ENCODE data around the gene ACER2.
"Not testable (repeated sequence)": the region's sequence is repeated elsewhere in the genome, so short reads cannot be mapped to it uniquely, and the experiment has no call there.

Gene ACER2

GRCh38 chr9:19404283-19405075, 4.3 kb upstream of the ACER2 start:
- DNase-seq = no peak
- no peaks in the 10 kb centered on the region for H3K9me3 ChIP-seq (ENCODE audit: control insufficient read depth, low read length)
- H3K4me1 ChIP-seq (ENCODE audit: control insufficient read depth, insufficient read depth, low read length, poor library complexity, severe bottlenecking) = no peaks in the 10 kb centered on the region
- H3K36me3 ChIP-seq (ENCODE audit: control insufficient read depth, insufficient read depth, low read length) = no peaks in the 10 kb centered on the region
- H3K27ac ChIP-seq (ENCODE audit: insufficient read depth, low read length, poor library complexity, severe bottlenecking) = no peak overlapping the region
- H3K27me3 ChIP-seq (replicated peaks; ENCODE audit: control insufficient read depth, insufficient read depth, low read length, poor library complexity, severe bottlenecking) = no peaks in the 10 kb centered on the region
- H3K4me3 ChIP-seq (ENCODE audit: insufficient read depth, low read depth, low read length, poor library complexity, severe bottlenecking) = no peak overlapping the region

DNA sequence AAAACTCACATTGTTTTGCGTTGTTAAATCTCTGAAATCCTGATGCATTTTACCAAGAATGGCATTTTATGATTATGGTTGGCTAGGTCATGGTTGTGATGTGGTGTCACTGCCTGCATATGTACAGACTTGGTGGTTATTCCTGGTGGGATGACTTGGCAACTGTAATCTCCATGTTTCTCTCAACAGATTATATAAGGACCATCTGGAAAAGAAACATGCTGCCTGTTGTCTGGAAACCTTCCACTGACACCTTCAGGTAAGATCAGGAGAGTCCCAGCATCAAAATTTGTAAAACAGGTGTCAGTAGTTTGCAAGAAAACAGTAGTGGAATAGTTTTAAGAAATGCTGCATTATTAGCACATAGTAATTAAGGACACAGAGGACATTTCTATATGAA, 3.0 kb upstream of the ACER2 start:
- no peak overlapping the region for H3K4me3 ChIP-seq (ENCODE audit: insufficient read depth, low read depth, low read length, poor library complexity, severe bottlenecking)
- no peak overlapping the region for H3K27ac ChIP-seq (ENCODE audit: insufficient read depth, low read length, poor library complexity, severe bottlenecking)
- no peaks in the 10 kb centered on the region for H3K27me3 ChIP-seq (replicated peaks; ENCODE audit: control insufficient read depth, insufficient read depth, low read length, poor library complexity, severe bottlenecking)
- H3K9me3 ChIP-seq (ENCODE audit: control insufficient read depth, low read length) = no peaks in the 10 kb centered on the region
- H3K4me1 ChIP-seq (ENCODE audit: control insufficient read depth, insufficient read depth, low read length, poor library complexity, severe bottlenecking) = no peaks in the 10 kb centered on the region
- no peak for DNase-seq
- no peaks in the 10 kb centered on the region for H3K36me3 ChIP-seq (ENCODE audit: control insufficient read depth, insufficient read depth, low read length)

- H3K4me3 ChIP-seq (ENCODE audit: insufficient read depth, low read depth, low read length, poor library complexity, severe bottlenecking) = peak overlapping the region; percentile 85
- H3K36me3 ChIP-seq (ENCODE audit: control insufficient read depth, insufficient read depth, low read length) = no peaks in the 10 kb centered on the region
- no peaks in the 10 kb centered on the region for H3K27me3 ChIP-seq (replicated peaks; ENCODE audit: control insufficient read depth, insufficient read depth, low read length, poor library complexity, severe bottlenecking)
- DNase-seq = no peak
- H3K27ac ChIP-seq (ENCODE audit: insufficient read depth, low read length, poor library complexity, severe bottlenecking) = no peak overlapping the region
- H3K9me3 ChIP-seq (ENCODE audit: control insufficient read depth, low read length) = no peaks in the 10 kb centered on the region
- H3K4me1 ChIP-seq (ENCODE audit: control insufficient read depth, insufficient read depth, low read length, poor library complexity, severe bottlenecking) = no peaks in the 10 kb centered on the region
These were observed 505 bp upstream of the ACER2 start for GRCh38 chr9:19408316-19408692.

DNA sequence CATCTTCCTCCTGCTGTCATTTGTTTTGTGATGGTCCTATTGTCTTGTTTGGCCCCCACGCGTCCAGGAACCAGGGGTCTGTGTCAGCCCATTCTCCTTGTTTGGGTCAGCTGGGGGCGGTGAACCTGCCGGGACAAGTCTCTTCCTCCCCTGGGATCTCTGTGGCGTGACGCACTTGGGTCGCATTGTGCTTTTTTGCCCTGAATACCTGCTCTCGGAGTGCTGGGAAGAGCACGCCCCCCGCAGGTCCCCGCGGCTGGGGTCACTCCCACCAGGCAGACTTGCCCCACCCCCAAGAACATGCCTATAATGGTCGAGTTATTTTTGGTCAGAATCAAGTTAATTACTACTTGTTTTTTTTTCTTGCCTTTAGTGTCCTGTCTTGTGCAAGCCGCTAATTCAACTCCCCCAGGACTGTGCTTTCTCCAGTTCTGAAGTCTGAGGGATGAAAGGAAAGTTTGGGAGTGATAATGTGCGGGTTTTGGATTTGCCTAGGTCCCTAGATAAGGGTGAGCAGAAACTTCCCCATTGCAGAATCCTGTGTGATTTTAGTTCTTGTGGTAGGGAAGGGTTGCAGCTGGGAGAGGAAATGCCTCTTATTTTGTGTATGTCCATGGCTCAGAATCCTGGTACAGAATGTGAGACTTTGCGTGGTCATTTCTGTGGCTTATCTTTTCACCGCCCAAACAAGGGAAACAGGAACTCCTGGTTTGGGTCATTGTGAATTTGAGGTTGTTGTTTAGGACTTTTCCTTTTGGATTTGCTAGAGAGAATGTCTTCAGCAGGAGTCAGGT, 789 bp downstream of the ACER2 start:
- Histone ChIP-seq H3K9me3 (ENCODE audit: control insufficient read depth, low read length) (no peaks in the 10 kb centered on the region), H3K4me1 (ENCODE audit: control insufficient read depth, insufficient read depth, low read length, poor library complexity, severe bottlenecking) (no peaks in the 10 kb centered on the region), H3K36me3 (ENCODE audit: control insufficient read depth, insufficient read depth, low read length) (no peaks in the 10 kb centered on the region), H3K27ac (ENCODE audit: insufficient read depth, low read length, poor library complexity, severe bottlenecking) (peak overlapping the region; percentile 45), H3K27me3 (replicated peaks; ENCODE audit: control insufficient read depth, insufficient read depth, low read length, poor library complexity, severe bottlenecking) (no peaks in the 10 kb centered on the region), H3K4me3 (ENCODE audit: insufficient read depth, low read depth, low read length, poor library complexity, severe bottlenecking) (peak overlapping the region; percentile 85)
- DNase-seq = peak in 1 of 3 donors; percentile 5

DNA sequence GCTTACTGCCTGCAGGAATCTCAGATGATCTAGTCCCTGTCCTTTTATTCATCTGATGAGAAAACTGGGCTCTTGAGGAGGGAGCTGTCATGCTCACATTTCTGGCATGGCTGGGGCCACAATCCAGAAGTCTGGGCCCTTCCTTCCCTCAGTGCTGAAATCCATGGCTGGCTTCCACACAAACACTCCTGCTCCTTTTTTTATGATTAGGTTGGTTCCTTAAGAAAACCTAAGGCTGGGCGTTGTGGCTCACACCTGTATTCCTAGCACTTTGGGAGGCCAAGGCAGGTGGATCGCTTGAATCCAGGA, 1.3 kb downstream of the ACER2 start:
- Histone ChIP-seq H3K27me3 (replicated peaks; ENCODE audit: control insufficient read depth, insufficient read depth, low read length, poor library complexity, severe bottlenecking) (no peaks in the 10 kb centered on the region), H3K4me3 (ENCODE audit: insufficient read depth, low read depth, low read length, poor library complexity, severe bottlenecking) (no peak overlapping the region)

DNA sequence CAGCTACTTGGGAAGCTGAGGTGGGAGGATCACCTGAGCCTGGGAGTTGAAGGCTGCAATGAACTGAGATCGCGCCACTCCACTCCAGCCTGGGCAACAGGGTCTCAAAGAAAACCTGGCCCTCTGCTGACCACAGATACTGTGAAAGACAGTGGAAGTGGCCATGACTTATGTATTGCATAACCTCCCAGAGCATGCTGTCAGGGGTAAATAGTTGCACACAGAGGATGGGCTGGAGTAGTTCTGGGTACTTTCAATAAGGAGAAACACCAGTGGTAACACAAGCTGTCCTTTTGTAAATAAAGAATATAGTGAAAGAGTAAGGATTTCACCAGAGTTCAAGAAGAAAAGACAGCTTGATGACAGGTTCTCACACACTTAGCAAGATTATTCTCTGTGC, 1.8 kb downstream of the ACER2 start:
- Histone ChIP-seq H3K27ac (ENCODE audit: insufficient read depth, low read length, poor library complexity, severe bottlenecking) (no peak overlapping the region), H3K4me3 (ENCODE audit: insufficient read depth, low read depth, low read length, poor library complexity, severe bottlenecking) (no peak overlapping the region)

More for the DNA sequence above, 1.3 kb downstream of the ACER2 start:
- Histone ChIP-seq H3K36me3 (ENCODE audit: control insufficient read depth, insufficient read depth, low read length) (no peaks in the 10 kb centered on the region), H3K9me3 (ENCODE audit: control insufficient read depth, low read length) (no peaks in the 10 kb centered on the region), H3K27ac (ENCODE audit: insufficient read depth, low read length, poor library complexity, severe bottlenecking) (no peak overlapping the region), H3K4me1 (ENCODE audit: control insufficient read depth, insufficient read depth, low read length, poor library complexity, severe bottlenecking) (no peaks in the 10 kb centered on the region)
- no peak for DNase-seq

GRCh38 chr9:19411316-19411715, 2.5 kb downstream of the ACER2 start:
- H3K9me3 ChIP-seq (ENCODE audit: control insufficient read depth, low read length) = no peaks in the 10 kb centered on the region
- no peaks in the 10 kb centered on the region for H3K4me1 ChIP-seq (ENCODE audit: control insufficient read depth, insufficient read depth, low read length, poor library complexity, severe bottlenecking)
- no peaks in the 10 kb centered on the region for H3K27me3 ChIP-seq (replicated peaks; ENCODE audit: control insufficient read depth, insufficient read depth, low read length, poor library complexity, severe bottlenecking)
- DNase-seq = no peak
- no peak overlapping the region for H3K4me3 ChIP-seq (ENCODE audit: insufficient read depth, low read depth, low read length, poor library complexity, severe bottlenecking)
- H3K27ac ChIP-seq (ENCODE audit: insufficient read depth, low read length, poor library complexity, severe bottlenecking) = no peak overlapping the region
- no peaks in the 10 kb centered on the region for H3K36me3 ChIP-seq (ENCODE audit: control insufficient read depth, insufficient read depth, low read length)

More for the DNA sequence above, 1.8 kb downstream of the ACER2 start:
- Histone ChIP-seq H3K27me3 (replicated peaks; ENCODE audit: control insufficient read depth, insufficient read depth, low read length, poor library complexity, severe bottlenecking) (no peaks in the 10 kb centered on the region), H3K9me3 (ENCODE audit: control insufficient read depth, low read length) (no peaks in the 10 kb centered on the region), H3K4me1 (ENCODE audit: control insufficient read depth, insufficient read depth, low read length, poor library complexity, severe bottlenecking) (no peaks in the 10 kb centered on the region), H3K36me3 (ENCODE audit: control insufficient read depth, insufficient read depth, low read length) (no peaks in the 10 kb centered on the region)
- no peak for DNase-seq

DNA sequence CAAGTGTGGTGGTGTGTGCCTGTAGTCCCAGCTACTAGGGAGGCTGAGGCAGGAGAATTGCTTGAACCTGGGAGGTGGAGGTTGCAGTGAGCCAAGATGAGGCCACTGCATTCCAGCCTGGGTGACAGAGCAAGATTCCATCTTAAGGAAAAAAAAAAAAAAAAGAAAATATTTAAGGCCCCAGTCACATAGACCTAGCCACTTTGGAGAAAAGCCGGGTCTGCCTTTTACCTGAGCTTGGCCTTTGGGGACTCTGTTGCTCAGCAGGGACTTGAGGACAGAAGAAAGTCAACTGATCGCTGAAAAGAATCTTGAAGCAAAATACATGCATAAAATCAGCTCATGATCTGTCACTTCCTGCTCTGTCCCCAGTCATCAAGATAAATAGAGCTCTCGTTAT, 4.6 kb downstream of the ACER2 start:
- not testable (repeated sequence) for H3K27ac ChIP-seq (ENCODE audit: insufficient read depth, low read length, poor library complexity, severe bottlenecking); H3K4me3 ChIP-seq (ENCODE audit: insufficient read depth, low read depth, low read length, poor library complexity, severe bottlenecking); H3K27me3 ChIP-seq (replicated peaks; ENCODE audit: control insufficient read depth, insufficient read depth, low read length, poor library complexity, severe bottlenecking); H3K4me1 ChIP-seq (ENCODE audit: control insufficient read depth, insufficient read depth, low read length, poor library complexity, severe bottlenecking); H3K9me3 ChIP-seq (ENCODE audit: control insufficient read depth, low read length); H3K36me3 ChIP-seq (ENCODE audit: control insufficient read depth, insufficient read depth, low read length); DNase-seq

DNA sequence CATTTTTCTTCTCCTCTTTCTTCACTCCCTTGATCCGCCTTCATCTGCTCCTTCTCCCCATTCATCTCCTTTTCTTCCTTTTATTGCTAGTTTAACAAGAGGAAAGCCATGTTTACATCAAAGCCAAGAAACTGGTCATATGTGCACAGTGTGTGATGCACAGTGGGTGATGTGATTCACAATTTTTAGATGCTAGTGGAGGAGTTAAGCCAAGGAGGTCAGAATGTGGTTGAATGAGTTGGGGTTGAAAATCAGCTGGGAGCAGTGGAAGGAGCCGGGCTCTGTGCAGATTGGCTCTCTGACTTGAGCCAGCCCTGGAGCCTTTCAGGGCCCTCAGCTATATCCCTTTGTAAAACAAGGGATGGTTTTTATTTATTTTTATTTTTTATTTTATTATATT, 7.3 kb downstream of the ACER2 start:
- DNase-seq = no peak
- Histone ChIP-seq H3K4me3 (ENCODE audit: insufficient read depth, low read depth, low read length, poor library complexity, severe bottlenecking) (no peak overlapping the region), H3K27ac (ENCODE audit: insufficient read depth, low read length, poor library complexity, severe bottlenecking) (no peak overlapping the region), H3K9me3 (ENCODE audit: control insufficient read depth, low read length) (no peaks in the 10 kb centered on the region), H3K4me1 (ENCODE audit: control insufficient read depth, insufficient read depth, low read length, poor library complexity, severe bottlenecking) (no peaks in the 10 kb centered on the region), H3K27me3 (replicated peaks; ENCODE audit: control insufficient read depth, insufficient read depth, low read length, poor library complexity, severe bottlenecking) (no peaks in the 10 kb centered on the region), H3K36me3 (ENCODE audit: control insufficient read depth, insufficient read depth, low read length) (no peaks in the 10 kb centered on the region)

DNA sequence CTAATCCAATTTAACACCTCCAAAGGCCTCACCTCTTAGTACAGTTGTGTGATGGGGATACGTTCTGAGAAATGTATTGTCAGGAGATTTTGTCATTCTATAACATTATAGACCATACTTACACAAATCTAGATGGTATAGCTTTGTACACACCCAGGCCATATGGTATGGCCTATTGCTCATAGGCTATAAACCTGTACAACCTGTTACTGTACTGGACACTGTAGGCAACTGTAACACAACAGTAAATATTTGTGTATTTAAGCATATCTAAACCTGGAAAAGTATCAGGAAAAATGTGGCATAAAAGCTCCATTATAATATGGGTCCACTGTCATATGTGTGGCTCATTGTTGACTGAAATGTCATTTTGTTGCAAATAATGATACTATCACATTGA, 12.1 kb downstream of the ACER2 start:
- no peak for DNase-seq
- H3K9me3 ChIP-seq (ENCODE audit: control insufficient read depth, low read length) = no peaks in the 10 kb centered on the region
- no peaks in the 10 kb centered on the region for H3K27me3 ChIP-seq (replicated peaks; ENCODE audit: control insufficient read depth, insufficient read depth, low read length, poor library complexity, severe bottlenecking)
- H3K4me1 ChIP-seq (ENCODE audit: control insufficient read depth, insufficient read depth, low read length, poor library complexity, severe bottlenecking) = no peaks in the 10 kb centered on the region
- H3K27ac ChIP-seq (ENCODE audit: insufficient read depth, low read length, poor library complexity, severe bottlenecking) = no peak overlapping the region
- H3K36me3 ChIP-seq (ENCODE audit: control insufficient read depth, insufficient read depth, low read length) = no peaks in the 10 kb centered on the region
- no peak overlapping the region for H3K4me3 ChIP-seq (ENCODE audit: insufficient read depth, low read depth, low read length, poor library complexity, severe bottlenecking)
